GM19397 (cell line): Measurements from ENCODE around the gene NOL4L.
"Not testable (repeated sequence)": the region's sequence is repeated elsewhere in the genome, so short reads cannot be mapped to it uniquely, and the experiment has no call there.

Experiments
- ATAC-seq: cut with Tn5 transposase; IDR thresholded peaks from one replicate; pipeline ENCODE4 v1.9.1; 2021; ENCODE audit warnings: mild to moderate bottlenecking, moderate library complexity; ENCODE audit not compliant: unreplicated experiment

The NOL4L gene

GRCh38 chr20:32596681-32597252, 11.6 kb upstream of the NOL4L start:
- no peak for ATAC-seq

DNA sequence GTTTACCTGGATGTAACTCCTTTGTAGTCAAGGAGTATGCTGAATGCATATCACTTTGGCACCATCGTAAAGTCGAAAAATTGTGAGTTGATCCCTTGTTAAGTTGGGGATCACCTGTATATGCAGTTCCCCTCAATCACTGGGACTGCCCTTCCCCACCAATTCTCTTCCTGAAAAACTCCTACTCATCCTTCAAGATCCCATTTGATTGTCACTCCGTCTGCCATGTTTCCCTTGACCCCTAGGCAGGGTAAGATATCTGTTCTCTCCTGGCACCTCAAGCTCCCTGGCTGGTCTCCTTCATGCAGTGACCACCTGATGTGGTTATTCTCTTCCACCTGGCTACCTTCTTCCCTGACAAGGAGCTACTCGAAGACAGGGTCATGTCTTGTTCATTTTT, 10.0 kb upstream of the NOL4L start:
- no peak for ATAC-seq

DNA sequence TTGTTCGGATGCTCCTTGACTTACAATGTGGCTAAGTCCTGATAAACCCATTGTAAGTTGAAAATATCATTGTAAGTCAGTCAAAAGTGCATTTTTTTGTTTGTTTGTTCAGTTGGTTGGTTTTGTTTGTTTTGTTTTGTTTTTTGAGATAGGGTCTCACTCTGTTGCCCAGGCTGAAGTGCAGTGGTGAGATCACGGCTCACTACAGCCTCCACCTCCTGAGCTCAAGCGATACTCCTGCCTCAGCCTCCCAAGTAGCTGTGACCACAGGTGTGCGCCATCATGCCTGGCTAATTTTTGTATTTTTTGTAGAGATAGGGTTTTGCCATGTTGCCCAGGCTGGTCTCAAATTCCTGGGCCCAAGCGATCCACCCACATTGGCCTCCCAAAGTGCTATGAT, 9.5 kb upstream of the NOL4L start:
- not testable (repeated sequence) for ATAC-seq

GRCh38 chr20:32594204-32594603, 9.1 kb upstream of the NOL4L start:
- no peak for ATAC-seq

DNA sequence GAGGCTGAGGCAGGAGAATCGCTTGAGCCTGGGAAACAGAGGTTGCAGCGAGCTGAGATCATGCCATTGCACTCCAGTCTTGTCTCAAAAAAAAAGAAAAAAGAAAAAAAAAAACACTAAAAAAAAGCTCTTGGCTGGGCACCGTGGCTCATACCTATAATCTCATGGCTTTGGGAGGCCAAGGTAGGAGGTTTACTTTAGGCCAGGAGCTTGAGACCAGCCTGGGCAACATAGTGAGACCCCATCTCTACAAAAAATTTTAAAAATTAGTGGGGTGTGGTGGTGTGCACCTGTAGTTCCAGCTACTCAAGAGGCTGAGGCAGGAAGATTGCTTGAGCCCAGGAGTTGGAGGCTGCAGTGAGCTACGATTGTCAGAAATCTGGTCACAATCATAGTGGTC, 7.5 kb upstream of the NOL4L start:
- ATAC-seq: not testable (repeated sequence)

GRCh38 chr20:32592022-32592421, 6.9 kb upstream of the NOL4L start:
- no peak for ATAC-seq

- no peak for ATAC-seq
Measured at GRCh38 chr20:32589769-32590168, 4.6 kb upstream of the NOL4L start.

GRCh38 chr20:32589256-32589655, 4.1 kb upstream of the NOL4L start:
- no peak for ATAC-seq

GRCh38 chr20:32588040-32588439, 2.9 kb upstream of the NOL4L start:
- ATAC-seq: no peak

GRCh38 chr20:32586291-32586690, 1.2 kb upstream of the NOL4L start:
- no peak for ATAC-seq

GRCh38 chr20:32585586-32586127, 524 bp upstream of the NOL4L start:
- ATAC-seq: no peak

GRCh38 chr20:32583581-32584070, 1.5 kb downstream of the NOL4L start:
- ATAC-seq: no peak

DNA sequence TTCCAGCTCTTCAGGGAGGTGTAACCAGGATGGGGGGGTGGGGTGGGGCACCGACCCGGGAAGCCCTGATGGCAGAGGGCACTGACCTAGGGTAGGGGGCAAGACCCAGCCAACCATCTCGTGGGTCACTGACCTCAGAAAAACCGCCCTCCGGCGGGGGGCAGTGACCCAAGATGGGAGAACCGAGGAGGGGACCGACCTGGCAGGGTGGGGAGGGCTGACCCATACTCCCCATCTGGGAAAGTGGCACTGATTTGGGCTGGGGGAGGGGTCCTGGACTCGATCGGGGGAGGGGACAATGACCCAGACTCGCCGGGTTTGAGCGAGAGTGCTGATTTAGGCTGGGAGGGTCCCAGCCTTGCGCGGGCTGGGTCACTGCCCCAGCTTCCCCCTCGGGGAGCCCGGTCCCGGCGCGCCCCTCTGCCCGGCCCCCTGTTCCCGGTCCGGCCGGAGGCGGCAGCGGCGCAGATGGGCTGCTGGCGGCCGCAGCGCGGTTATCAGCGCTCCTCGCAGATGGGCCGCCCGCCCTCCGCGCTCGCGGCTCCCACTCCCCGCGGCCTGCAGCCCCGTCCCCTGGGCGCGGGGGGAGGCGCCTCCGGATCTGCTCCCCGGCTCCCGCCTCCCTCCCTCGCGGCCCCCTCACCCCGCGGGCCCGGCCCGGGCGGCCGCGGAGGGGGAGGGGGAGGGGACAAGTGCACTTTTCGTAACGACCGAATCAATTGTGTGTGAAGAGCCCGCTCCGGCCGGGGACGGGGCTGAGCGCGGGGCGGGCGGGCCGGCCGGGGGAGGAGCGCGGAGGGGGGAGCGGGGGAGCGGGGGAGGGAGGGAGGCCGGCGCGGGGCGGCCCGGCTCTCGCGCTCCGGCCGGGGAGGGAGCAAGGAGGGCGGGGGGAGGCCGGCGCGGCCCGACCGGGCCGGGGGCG, 2.2 kb downstream of the NOL4L start:
- ATAC-seq: no peak

- ATAC-seq: no peak
Measured at GRCh38 chr20:32581839-32582658, 3.1 kb downstream of the NOL4L start.

DNA sequence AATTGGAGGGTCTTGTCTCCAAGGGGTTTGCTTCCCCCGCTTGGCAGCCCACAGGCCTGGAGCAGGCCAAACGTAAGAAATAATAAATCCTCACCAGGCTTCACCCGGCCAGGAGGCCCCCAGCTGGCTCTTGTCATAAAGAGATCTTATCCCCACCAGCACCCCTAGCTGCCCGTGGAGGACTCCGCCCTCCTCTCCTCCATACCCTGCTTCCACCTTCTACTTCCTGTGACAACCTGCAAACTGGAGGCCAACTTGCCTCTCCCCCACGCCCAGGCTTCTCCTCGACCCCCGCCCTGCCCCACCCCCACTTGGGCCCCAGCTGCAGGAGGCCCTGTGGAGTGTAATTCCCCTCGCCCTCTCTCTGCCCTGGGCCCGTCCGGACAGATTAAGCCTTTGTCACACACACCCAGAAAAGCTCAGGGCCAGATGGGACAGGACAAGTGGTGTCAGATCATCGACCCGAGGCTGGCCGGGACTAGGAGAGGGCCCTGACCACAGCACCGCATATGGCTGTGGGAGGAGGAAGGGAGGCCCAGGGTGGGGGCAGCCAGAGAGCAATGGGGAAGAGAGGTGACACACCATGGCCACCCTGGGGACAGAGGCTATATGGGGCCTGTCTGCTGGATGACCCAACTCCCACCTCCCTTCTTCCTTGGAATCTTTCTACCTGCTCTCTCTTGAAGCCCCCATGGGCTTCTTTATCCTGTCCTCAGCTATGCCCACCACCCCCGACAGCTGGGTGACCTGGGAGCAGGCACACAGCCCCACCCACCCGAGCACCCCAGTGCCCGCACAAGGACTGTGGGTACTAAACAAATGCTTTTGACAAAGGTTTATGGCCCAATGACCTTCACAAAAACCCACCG, 3.9 kb downstream of the NOL4L start:
- ATAC-seq: no peak

DNA sequence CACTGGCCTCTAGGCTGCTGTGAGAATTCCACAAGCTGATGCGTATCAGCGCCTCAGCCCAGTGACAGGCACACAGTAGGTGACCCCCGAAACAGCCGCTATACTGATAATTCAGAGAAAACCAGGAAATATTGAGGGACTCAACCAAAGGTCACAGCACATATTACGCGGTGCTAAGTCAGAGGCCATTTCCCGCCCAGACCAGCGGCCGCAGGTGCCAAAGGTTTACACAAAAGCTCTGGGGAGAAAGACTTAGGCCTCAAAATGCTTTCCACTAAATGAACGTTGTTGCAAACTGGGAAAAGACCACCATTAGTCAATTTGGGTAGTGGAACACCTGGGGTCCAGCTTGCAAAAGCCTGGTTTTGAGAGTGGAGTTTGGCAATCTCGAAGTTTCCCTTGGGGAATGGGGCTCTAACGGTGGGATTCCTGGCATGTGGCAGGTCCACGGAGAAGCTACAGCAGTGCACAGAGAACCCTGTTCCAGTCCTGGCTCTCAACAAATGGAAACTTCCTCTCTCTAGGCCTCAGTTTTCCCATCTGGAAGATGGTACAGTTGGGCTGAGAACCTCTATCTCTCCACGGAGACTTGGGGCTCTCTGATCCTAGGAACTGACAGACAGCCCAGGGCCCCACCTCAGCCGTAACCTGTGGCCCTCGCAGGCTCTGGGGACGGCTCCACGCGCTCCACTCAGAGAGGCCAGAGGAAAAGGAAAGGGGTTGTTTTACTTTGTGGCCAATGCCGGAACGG, 4.7 kb downstream of the NOL4L start:
- ATAC-seq: no peak

DNA sequence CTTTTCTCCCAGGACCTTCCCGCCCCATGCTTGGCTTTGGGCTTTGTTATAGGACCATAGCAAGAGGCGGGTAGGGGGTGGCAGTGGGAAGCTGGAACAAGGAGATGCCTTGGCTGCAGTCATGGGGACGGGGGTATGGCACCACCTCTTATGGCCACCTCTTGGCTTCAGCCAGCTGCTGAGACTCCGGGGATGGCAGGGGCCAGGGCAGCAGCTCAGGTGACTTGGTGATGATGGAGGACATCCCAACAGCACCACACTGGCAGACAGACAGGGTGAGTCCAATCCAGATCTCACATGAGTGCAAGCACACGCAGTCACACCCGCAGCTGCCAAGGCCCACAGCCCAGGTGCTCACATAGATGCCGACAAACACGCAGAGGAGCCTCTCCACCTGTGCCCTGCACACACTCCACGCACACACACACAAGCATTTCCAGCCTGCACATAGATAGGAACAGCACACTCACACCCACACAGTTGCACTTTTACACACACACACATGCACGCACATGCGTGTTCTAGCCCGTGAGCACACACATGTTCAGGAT, 6.2 kb downstream of the NOL4L start:
- ATAC-seq: no peak

DNA sequence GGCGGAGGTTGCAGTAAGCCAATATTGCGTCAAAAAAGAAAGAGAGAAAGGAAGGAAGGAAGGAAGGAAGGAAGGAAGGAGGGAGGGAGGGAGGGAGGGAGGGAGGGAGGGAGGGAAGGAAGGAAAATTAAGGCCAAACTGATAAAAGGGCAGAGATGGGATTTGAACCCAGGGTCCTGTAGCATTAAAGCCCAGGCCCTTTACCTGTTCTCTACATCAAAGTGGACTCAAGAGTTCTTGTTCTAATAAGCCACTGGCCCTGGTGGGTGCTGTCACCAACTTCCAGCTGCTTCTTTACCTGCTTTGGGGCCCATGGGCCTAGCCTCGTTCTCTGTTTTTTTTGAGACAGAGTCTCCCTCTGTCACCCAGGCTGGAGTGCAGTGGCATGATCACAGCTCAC, 7.1 kb downstream of the NOL4L start:
- not testable (repeated sequence) for ATAC-seq

DNA sequence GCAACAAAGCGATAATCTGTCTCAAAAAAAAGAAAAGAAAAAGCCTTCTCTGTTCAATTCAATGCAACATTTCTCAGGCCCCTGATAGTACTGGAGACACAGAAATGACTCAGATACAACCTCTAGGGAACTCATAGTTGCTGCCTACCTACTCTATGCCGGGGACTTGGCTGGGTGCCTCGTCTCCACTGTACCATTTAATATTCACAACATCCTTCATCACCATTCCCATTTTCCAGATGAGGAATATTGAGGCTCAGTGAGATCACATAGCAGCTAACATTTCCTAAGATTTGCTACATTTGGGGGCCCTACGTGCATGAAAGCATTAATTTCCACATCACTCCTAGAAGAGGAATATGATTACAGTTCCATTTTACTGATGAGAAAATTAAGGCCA, 7.5 kb downstream of the NOL4L start:
- no peak for ATAC-seq
